A172 (cell line): Measurements from ENCODE around the gene GUCY1A2. TPM values are rescaled to one million over a fixed set of nuclear protein-coding genes. Genes with fewer than 3 reads are reported as not detected.
"Not testable (repeated sequence)": the region's sequence is repeated elsewhere in the genome, so short reads cannot be mapped to it uniquely, and the experiment has no call there.

Source experiments
- DNase-seq: peaks from one replicate; pipeline ENCODE4 v3.0.0-alpha.2; 2015; ENCODE audit warnings: low spot score
- total RNA-seq: library from RNA; depleted of rRNA; stranded (reverse); fragments of >200 nt; shearing (Covaris generic); gene quantifications from 2 replicates; pipeline ENCODE4 v1.2.3, GENCODE V29; 2014

Gene GUCY1A2
- total RNA-seq, 1 experiment from 2014 or later = 0.02 TPM

GRCh38 chr11:106943089-106943488, 75.2 kb downstream of the GUCY1A2 start:
- DNase-seq = no peak

GRCh38 chr11:106939157-106939556, 79.1 kb downstream of the GUCY1A2 start:
- DNase-seq = no peak

GRCh38 chr11:106937111-106937510, 81.2 kb downstream of the GUCY1A2 start:
- DNase-seq = no peak

GRCh38 chr11:106925245-106925644, 93.0 kb downstream of the GUCY1A2 start:
- DNase-seq = no peak

- no peak for DNase-seq
These were observed 97.3 kb downstream of the GUCY1A2 start for GRCh38 chr11:106920899-106921509.

GRCh38 chr11:106917973-106918372, 100.3 kb downstream of the GUCY1A2 start:
- peak; percentile 3 for DNase-seq

- no peak for DNase-seq
These were observed 103.9 kb downstream of the GUCY1A2 start for GRCh38 chr11:106914409-106914808.

- DNase-seq = no peak
These were observed 105.1 kb downstream of the GUCY1A2 start for GRCh38 chr11:106913141-106913540.

- no peak for DNase-seq
These were observed 113.5 kb downstream of the GUCY1A2 start for GRCh38 chr11:106904826-106905225.

- DNase-seq = no peak
These were observed 128.6 kb downstream of the GUCY1A2 start for GRCh38 chr11:106889718-106890117.

GRCh38 chr11:106888386-106888785, 129.9 kb downstream of the GUCY1A2 start:
- DNase-seq = no peak

GRCh38 chr11:106883693-106884092, 134.6 kb downstream of the GUCY1A2 start:
- DNase-seq = not testable (repeated sequence)

- DNase-seq = no peak
These were observed 138.3 kb downstream of the GUCY1A2 start for GRCh38 chr11:106879832-106880546.

GRCh38 chr11:106879029-106879428, 139.2 kb downstream of the GUCY1A2 start:
- no peak for DNase-seq

GRCh38 chr11:106875013-106875412, 143.3 kb downstream of the GUCY1A2 start:
- DNase-seq = no peak

- DNase-seq = no peak
These were observed 146.0 kb downstream of the GUCY1A2 start for GRCh38 chr11:106872246-106872645.

GRCh38 chr11:106858200-106858599, 160.1 kb downstream of the GUCY1A2 start:
- DNase-seq = no peak

GRCh38 chr11:106856566-106856965, 161.7 kb downstream of the GUCY1A2 start:
- DNase-seq = no peak

GRCh38 chr11:106854429-106854828, 163.8 kb downstream of the GUCY1A2 start:
- no peak for DNase-seq

GRCh38 chr11:106853850-106854401, 164.3 kb downstream of the GUCY1A2 start:
- no peak for DNase-seq

- DNase-seq = no peak
These were observed 165.5 kb downstream of the GUCY1A2 start for GRCh38 chr11:106852779-106853178.

- no peak for DNase-seq
These were observed 169.8 kb downstream of the GUCY1A2 start for GRCh38 chr11:106848526-106848925.

- DNase-seq = no peak
These were observed 176.1 kb downstream of the GUCY1A2 start for GRCh38 chr11:106842134-106842533.
